ENCODE results near the gene AHCYL2.

DNA sequence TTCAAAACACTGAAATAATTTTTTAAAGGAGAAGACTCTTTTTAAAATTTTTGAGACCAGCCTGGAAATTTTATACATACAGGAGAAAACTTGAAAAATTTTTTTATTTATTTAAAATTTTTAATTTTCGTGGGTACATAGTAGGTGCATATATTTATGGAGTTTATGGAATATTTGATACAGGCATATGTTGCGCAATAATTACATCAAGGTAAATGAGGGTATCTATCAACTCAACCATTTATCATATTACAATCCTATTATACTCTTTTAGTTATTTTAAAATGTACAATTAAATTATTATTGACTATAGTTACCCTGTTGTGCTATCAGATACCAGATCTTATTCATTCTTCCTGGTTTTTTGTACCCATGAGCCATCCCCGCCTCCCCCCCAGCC, 75.1 kb downstream of the AHCYL2 start:
- TF ChIP-seq POLR2AphosphoS5 (IDR thresholded peaks at IDR 0.05; ENCODE audit: low read depth, low read length): no peak
- TF ChIP-seq, protein P1, sequence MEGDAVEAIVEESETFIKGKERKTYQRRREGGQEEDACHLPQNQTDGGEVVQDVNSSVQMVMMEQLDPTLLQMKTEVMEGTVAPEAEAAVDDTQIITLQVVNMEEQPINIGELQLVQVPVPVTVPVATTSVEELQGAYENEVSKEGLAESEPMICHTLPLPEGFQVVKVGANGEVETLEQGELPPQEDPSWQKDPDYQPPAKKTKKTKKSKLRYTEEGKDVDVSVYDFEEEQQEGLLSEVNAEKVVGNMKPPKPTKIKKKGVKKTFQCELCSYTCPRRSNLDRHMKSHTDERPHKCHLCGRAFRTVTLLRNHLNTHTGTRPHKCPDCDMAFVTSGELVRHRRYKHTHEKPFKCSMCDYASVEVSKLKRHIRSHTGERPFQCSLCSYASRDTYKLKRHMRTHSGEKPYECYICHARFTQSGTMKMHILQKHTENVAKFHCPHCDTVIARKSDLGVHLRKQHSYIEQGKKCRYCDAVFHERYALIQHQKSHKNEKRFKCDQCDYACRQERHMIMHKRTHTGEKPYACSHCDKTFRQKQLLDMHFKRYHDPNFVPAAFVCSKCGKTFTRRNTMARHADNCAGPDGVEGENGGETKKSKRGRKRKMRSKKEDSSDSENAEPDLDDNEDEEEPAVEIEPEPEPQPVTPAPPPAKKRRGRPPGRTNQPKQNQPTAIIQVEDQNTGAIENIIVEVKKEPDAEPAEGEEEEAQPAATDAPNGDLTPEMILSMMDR (IDR thresholded peaks at IDR 0.05): no peak
- TF ChIP-seq, protein P2, sequence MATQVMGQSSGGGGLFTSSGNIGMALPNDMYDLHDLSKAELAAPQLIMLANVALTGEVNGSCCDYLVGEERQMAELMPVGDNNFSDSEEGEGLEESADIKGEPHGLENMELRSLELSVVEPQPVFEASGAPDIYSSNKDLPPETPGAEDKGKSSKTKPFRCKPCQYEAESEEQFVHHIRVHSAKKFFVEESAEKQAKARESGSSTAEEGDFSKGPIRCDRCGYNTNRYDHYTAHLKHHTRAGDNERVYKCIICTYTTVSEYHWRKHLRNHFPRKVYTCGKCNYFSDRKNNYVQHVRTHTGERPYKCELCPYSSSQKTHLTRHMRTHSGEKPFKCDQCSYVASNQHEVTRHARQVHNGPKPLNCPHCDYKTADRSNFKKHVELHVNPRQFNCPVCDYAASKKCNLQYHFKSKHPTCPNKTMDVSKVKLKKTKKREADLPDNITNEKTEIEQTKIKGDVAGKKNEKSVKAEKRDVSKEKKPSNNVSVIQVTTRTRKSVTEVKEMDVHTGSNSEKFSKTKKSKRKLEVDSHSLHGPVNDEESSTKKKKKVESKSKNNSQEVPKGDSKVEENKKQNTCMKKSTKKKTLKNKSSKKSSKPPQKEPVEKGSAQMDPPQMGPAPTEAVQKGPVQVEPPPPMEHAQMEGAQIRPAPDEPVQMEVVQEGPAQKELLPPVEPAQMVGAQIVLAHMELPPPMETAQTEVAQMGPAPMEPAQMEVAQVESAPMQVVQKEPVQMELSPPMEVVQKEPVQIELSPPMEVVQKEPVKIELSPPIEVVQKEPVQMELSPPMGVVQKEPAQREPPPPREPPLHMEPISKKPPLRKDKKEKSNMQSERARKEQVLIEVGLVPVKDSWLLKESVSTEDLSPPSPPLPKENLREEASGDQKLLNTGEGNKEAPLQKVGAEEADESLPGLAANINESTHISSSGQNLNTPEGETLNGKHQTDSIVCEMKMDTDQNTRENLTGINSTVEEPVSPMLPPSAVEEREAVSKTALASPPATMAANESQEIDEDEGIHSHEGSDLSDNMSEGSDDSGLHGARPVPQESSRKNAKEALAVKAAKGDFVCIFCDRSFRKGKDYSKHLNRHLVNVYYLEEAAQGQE (IDR thresholded peaks at IDR 0.05; ENCODE audit: insufficient read depth in 1 of 2, low read depth in 2 of 2, low read length in 1 of 2): no peak
- no peak for TF ChIP-seq TCF7L2 (IDR thresholded peaks at IDR 0.05; ENCODE audit: low read depth, low read length)
